Tibial artery (tissue), 4 donors: ENCODE data around the gene PAQR4.
A peak's percentile ranks its signal among the peaks of the same experiment; 100 is the strongest.

Source experiments
- DNase-seq, 2 donors: peaks; one replicate each; pipeline ENCODE4 v3.0.0-alpha.2; 2019
- H3K27ac ChIP-seq, 2 donors: fragments of 200-600 bp; sonication (generic) in 1 of 2; 1 replicate in 1 of 2; 2 replicates in 1 of 2; pipeline ENCODE4 v1.5.1; 2018 to 2019; ENCODE audit warnings: mild to moderate bottlenecking in 1 of 2
- H3K27me3 ChIP-seq, 2 donors: fragments of 200-600 bp; sonication (generic) in 1 of 2; one replicate each; pipeline versions ENCODE4 v1.5.1 to v1.6.0; 2016 to 2019
- H3K36me3 ChIP-seq, 3 donors: fragments of 200-600 bp; sonication (generic) in 2 of 3; one replicate each; pipeline ENCODE4 v1.5.1; 2016 to 2019; ENCODE audit warnings: mild to moderate bottlenecking in 2 of 3
- H3K4me1 ChIP-seq, 4 donors: fragments of 200-600 bp; sonication (generic) in 2 of 4; 1 replicate in 3 of 4; 2 replicates in 1 of 4; pipeline ENCODE4 v1.5.1; 2016 to 2019
- H3K4me3 ChIP-seq, 2 donors: fragments of 200-600 bp; sonication (generic) in 1 of 2; 1 replicate in 1 of 2; 2 replicates in 1 of 2; pipeline ENCODE4 v1.5.1; 2018 to 2019; ENCODE audit warnings: mild to moderate bottlenecking in 2 of 2
- H3K9me3 ChIP-seq, 3 donors: fragments of 200-600 bp; sonication (generic) in 1 of 3; one replicate each; pipeline ENCODE4 v1.5.1; 2016 to 2019
- intact Hi-C: fragments of 100-400 bp; cut with DNase I; formaldehyde crosslinking; loops from one replicate; pipeline ENCODE4 v1.15.0; 2023; ENCODE audit warnings: low total_unique reads
- TF ChIP-seq, protein P1 (sequence below), 2 experiments: fragments of 200-600 bp in 1 of 2; fragments of 450-650 bp in 1 of 2; IDR thresholded peaks; one replicate each; pipeline ENCODE4 v1.5.1; 2017 to 2019; ENCODE audit warnings: antibody characterized with exemption in 2 of 2, mild to moderate bottlenecking in 1 of 2, moderate library complexity in 1 of 2

PAQR4 gene

GRCh38 chr16:2968738-2969544 lies at the start of gene PAQR4:
Gene PAQR4, plus strand, starts transcription at chr16:2969348. Its CDS starts 327 bp downstream, at chr16:2969675.
- TF ChIP-seq, protein P1, sequence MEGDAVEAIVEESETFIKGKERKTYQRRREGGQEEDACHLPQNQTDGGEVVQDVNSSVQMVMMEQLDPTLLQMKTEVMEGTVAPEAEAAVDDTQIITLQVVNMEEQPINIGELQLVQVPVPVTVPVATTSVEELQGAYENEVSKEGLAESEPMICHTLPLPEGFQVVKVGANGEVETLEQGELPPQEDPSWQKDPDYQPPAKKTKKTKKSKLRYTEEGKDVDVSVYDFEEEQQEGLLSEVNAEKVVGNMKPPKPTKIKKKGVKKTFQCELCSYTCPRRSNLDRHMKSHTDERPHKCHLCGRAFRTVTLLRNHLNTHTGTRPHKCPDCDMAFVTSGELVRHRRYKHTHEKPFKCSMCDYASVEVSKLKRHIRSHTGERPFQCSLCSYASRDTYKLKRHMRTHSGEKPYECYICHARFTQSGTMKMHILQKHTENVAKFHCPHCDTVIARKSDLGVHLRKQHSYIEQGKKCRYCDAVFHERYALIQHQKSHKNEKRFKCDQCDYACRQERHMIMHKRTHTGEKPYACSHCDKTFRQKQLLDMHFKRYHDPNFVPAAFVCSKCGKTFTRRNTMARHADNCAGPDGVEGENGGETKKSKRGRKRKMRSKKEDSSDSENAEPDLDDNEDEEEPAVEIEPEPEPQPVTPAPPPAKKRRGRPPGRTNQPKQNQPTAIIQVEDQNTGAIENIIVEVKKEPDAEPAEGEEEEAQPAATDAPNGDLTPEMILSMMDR (IDR thresholded peaks at IDR 0.05) = no peak
- intact Hi-C loops = no loop called here
- Histone ChIP-seq H3K4me3 (peak within 1 kb of the TSS; percentile 46 to 64), H3K27ac (no peak within 1 kb of the TSS), H3K4me1 (peaks cover 6 to 63% (median 43%) of the 10 kb centered on the region in 4 donors), H3K36me3 (no peaks in the 10 kb centered on the region), H3K9me3 (no peaks in the 10 kb centered on the region), H3K27me3 (peaks cover 10 to 55% of the 10 kb centered on the region in 2 donors)
- peak; percentile 73 to 85 for DNase-seq

DNA sequence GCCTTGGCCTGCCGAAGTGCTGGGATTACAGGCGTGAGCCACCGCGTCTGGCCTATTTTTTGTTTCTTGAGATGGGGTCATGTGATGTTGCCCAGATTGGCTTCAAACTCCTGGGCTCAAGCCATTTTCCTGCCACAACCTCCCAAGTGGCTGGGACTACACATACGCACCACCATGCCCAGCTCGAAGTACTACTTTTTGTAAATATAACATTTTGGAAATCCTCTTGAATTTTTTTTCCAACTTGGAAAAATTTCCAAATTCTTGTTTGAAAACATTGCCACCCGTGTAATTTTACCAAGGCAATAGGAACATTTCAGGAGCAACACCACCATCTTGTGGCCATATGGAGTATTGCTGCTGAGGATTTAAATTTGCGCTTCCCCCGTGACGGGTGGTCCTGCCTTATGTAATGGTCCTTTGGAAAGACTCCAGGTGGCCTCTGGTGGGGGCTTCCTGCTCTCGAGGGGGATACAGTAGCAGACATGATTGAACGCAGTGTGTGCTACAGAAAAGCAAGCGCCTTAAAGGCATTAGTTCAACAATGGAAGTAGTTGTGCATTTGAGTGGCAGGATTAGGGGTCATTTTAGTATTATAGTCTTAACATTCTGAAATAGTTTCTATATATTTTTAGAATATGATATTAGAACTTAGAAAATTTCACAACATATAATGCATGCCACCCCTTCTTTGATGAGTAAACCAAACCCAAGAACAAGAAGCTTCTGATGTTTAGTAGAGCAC lies 49.5 kb upstream of the PAQR4 start:
- intact Hi-C loops = loop anchor here (2.0 kb wide), 1 partner anchor 45 kb away; no protein-coding TSS in a partner anchor
- no peak overlapping the region for H3K4me3 ChIP-seq
- H3K9me3 ChIP-seq = no peaks in the 10 kb centered on the region
- peak overlapping the region; percentile 69 to 80 for H3K27ac ChIP-seq
- H3K36me3 ChIP-seq = peaks cover 12 to 59% (median 20%) of the 10 kb centered on the region in 3 donors
- no peaks in the 10 kb centered on the region for H3K27me3 ChIP-seq
- peaks cover 0 to 14% (median 4%) of the 10 kb centered on the region in 4 donors for H3K4me1 ChIP-seq
- peak; percentile 65 to 89 for DNase-seq
- TF ChIP-seq, protein P1 (IDR thresholded peaks at IDR 0.05) = peak; percentile 90 to 98

- peaks cover 0 to 32% (median 10%) of the 10 kb centered on the region in 4 donors for H3K4me1 ChIP-seq
- H3K9me3 ChIP-seq = no peaks in the 10 kb centered on the region
- peaks cover 0 to 27% (median 8%) of the 10 kb centered on the region in 3 donors for H3K36me3 ChIP-seq
- intact Hi-C loops = no loop called here
- H3K27ac ChIP-seq = no peak overlapping the region
- H3K27me3 ChIP-seq = no peaks in the 10 kb centered on the region
- DNase-seq = no peak
- no peak overlapping the region for H3K4me3 ChIP-seq
- TF ChIP-seq, protein P1 (IDR thresholded peaks at IDR 0.05) = no peak
These were observed 45.7 kb upstream of the PAQR4 start for GRCh38 chr16:2923481-2923880.

DNA sequence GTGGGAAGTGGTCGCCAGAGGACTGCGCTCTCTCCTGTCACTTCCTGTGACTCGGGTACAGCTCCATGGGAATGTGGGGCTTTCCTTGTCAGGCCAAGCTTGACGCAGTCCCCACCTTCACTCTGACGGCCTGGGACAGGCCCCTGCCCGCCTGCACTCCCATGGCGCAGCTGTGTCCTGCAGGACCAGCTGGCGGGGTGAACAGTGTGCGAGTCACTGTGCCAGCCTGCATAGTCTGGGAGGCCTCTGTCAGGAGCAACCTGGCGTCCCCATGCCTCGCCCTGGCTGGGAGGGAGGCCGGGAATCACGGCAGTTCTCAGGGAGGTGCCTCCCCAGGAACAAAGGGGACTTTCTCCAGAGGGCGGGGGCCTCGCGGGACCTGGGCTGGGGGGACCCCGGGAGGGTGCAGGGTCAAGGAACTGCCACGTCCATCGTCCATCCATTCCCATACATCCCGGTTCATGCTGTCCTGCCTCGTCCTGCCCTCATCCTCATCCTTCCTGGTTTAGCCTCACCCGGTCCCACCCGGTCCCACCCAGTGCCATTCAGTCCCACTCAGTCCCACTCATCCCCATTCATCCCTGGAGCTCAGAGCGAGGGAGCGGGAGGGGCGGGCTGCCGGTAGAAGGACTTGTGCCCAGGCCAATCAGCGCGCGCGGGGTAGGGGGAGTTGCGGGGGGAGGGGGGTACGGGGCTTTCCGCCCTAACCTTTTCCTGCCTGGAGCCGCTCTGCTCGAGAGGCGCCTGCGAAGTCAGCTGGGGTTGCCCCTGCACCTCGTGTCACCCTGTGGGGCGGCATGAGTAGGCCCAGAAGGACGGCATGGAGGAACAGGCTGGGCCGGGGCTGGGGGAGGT lies 44.0 kb upstream of the PAQR4 start:
- Histone ChIP-seq H3K36me3 (peaks cover 2 to 35% (median 13%) of the 10 kb centered on the region in 3 donors), H3K27me3 (no peaks in the 10 kb centered on the region), H3K4me1 (peaks cover 0 to 23% (median 6%) of the 10 kb centered on the region in 4 donors), H3K27ac (no peak overlapping the region), H3K4me3 (no peak overlapping the region), H3K9me3 (no peaks in the 10 kb centered on the region)
- TF ChIP-seq, protein P1 (IDR thresholded peaks at IDR 0.05) = no peak
- DNase-seq = no peak
- intact Hi-C loops = no loop called here
